GM23248 (cell line): ENCODE data around the gene ADAMTS17.

Experiments
- EZH2 ChIP-seq: fragments of 200-600 bp; sonication (generic); IDR thresholded peaks from 2 replicates; pipeline ENCODE4 v1.6.1; 2018; ENCODE audit warnings: antibody characterized with exemption, mild to moderate bottlenecking; ENCODE audit not compliant: insufficient read depth, poor library complexity, severe bottlenecking
- EZH2phosphoT487 ChIP-seq: fragments of 200-600 bp; sonication (generic); IDR thresholded peaks from 2 replicates; pipeline ENCODE4 v1.6.1; 2018; ENCODE audit warnings: antibody characterized with exemption, moderate library complexity, mild to moderate bottlenecking, low read depth; ENCODE audit not compliant: insufficient read depth

DNA sequence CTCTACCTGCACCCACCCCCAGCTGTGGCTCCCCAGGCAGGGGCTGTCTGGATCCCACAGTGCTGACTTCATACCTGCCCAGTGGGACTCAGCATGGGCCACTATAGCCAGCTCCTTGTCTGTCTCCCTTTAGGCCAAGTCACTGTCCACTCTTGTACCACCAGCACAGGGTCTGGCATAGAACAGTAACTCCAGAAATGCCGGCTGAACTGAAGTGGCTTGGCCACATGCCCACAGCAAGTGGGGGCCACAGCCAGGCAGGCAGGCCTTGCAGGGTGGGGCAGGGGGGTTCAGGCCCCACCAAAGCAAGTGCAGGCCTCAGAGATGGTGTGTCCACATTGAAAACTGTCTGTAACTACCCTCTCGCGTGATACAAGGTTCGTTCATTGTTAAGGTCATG lies 355.9 kb downstream of the ADAMTS17 start:
- TF ChIP-seq EZH2 (no peak), EZH2phosphoT487 (no peak)
